Measurements from ENCODE around the gene TM9SF1. TPM values are rescaled to one million over a fixed set of nuclear protein-coding genes. Genes with fewer than 3 reads are reported as not detected.

Gene TM9SF1
- total and polyA plus RNA-seq, 9 of the 15 experiments (the other 6 are each of a cell fraction or from before 2014, with no cell fraction given) = 5.3 to 20.3 (median 11.8) TPM

DNA sequence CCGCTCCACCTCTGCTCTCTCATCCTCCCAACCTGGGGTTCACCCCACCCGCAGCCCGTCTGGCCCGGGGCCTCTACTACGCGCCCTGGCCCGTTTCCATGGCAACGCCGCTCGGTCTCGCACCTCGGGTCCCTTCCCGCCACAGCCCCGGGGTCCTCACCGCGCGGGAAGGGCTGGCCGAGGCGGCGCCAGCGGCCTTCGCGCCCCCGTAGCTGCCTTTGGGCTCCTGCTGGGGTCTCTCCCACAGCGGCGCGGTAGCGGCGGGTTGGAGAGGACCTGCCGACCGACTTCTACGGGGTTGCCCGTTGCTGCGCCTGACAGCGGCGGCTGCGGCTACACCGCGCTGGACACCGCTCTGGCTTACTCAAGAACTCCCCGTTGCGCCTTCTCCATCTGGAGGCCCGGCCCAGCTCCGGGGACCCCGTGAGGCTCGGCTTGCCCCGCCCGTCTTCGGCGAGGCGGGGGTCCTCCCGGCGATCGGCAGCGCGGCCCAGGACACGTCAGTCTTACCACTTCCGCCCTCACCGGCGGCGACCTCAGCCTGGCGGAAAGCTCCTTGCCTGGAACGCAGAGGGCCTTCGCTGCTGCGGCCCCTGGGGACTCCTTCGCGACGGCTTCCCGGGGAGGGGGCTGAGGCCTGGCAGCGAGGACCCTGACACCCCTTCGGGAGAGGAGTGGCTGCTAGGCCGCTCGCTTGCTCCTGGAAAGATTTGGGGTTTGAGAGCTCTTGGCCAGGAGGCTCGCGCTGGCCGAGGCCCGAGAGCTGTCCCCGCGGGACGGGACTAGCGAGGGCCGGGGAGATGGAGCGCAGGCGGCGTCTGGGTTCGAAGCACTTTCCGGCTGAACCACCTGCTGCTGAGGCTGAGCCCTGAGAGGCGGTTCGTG, at the start of gene TM9SF1 (continued):
- TF ChIP-seq MEF2A (IDR thresholded peaks at IDR 0.05; ENCODE audit: control insufficient read depth, low read depth, low read length) (no peak), FIP1L1 (IDR thresholded peaks at IDR 0.05; ENCODE audit: low read depth, low read length, poor library complexity, severe bottlenecking) (peak; percentile 78), ZNF224 (CRISPR knock-in tag; IDR thresholded peaks at IDR 0.05) (no peak), FOXK1 (CRISPR knock-in tag; IDR thresholded peaks at IDR 0.05; ENCODE audit: borderline replicate concordance) (no peak), MAFK (IDR thresholded peaks at IDR 0.05; ENCODE audit: low read length) (no peak), ELF4 (CRISPR knock-in tag; IDR thresholded peaks at IDR 0.05) (peak; percentile 77; the same call in 1 of the 2 replicates), ZNF3 (CRISPR knock-in tag; IDR thresholded peaks at IDR 0.05) (no peak), ZNF134 (CRISPR knock-in tag; conservative IDR thresholded peaks at IDR 0.05) (no peak), ETV1 (tag; conservative IDR thresholded peaks at IDR 0.05; ENCODE audit: low read depth) (peak; percentile 65), ZFP36 (IDR thresholded peaks at IDR 0.05; ENCODE audit: low read depth, low read length, partially characterized antibody) (no peak)
- TF ChIP-seq, protein P1, sequence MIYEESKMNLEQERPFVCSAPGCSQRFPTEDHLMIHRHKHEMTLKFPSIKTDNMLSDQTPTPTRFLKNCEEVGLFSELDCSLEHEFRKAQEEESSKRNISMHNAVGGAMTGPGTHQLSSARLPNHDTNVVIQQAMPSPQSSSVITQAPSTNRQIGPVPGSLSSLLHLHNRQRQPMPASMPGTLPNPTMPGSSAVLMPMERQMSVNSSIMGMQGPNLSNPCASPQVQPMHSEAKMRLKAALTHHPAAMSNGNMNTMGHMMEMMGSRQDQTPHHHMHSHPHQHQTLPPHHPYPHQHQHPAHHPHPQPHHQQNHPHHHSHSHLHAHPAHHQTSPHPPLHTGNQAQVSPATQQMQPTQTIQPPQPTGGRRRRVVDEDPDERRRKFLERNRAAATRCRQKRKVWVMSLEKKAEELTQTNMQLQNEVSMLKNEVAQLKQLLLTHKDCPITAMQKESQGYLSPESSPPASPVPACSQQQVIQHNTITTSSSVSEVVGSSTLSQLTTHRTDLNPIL (CRISPR knock-in tag; IDR thresholded peaks at IDR 0.05) = no peak
- TF ChIP-seq, protein P2, sequence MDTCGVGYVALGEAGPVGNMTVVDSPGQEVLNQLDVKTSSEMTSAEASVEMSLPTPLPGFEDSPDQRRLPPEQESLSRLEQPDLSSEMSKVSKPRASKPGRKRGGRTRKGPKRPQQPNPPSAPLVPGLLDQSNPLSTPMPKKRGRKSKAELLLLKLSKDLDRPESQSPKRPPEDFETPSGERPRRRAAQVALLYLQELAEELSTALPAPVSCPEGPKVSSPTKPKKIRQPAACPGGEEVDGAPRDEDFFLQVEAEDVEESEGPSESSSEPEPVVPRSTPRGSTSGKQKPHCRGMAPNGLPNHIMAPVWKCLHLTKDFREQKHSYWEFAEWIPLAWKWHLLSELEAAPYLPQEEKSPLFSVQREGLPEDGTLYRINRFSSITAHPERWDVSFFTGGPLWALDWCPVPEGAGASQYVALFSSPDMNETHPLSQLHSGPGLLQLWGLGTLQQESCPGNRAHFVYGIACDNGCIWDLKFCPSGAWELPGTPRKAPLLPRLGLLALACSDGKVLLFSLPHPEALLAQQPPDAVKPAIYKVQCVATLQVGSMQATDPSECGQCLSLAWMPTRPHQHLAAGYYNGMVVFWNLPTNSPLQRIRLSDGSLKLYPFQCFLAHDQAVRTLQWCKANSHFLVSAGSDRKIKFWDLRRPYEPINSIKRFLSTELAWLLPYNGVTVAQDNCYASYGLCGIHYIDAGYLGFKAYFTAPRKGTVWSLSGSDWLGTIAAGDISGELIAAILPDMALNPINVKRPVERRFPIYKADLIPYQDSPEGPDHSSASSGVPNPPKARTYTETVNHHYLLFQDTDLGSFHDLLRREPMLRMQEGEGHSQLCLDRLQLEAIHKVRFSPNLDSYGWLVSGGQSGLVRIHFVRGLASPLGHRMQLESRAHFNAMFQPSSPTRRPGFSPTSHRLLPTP (IDR thresholded peaks at IDR 0.05; ENCODE audit: borderline replicate concordance, extremely low read depth, insufficient read length) = no peak
- TF ChIP-seq, protein P3, sequence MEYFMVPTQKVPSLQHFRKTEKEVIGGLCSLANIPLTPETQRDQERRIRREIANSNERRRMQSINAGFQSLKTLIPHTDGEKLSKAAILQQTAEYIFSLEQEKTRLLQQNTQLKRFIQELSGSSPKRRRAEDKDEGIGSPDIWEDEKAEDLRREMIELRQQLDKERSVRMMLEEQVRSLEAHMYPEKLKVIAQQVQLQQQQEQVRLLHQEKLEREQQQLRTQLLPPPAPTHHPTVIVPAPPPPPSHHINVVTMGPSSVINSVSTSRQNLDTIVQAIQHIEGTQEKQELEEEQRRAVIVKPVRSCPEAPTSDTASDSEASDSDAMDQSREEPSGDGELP (CRISPR knock-in tag; IDR thresholded peaks at IDR 0.05; ENCODE audit: borderline replicate concordance) = peak; percentile 69; the same call in 1 of the 2 replicates
- TF ChIP-seq, protein P4, sequence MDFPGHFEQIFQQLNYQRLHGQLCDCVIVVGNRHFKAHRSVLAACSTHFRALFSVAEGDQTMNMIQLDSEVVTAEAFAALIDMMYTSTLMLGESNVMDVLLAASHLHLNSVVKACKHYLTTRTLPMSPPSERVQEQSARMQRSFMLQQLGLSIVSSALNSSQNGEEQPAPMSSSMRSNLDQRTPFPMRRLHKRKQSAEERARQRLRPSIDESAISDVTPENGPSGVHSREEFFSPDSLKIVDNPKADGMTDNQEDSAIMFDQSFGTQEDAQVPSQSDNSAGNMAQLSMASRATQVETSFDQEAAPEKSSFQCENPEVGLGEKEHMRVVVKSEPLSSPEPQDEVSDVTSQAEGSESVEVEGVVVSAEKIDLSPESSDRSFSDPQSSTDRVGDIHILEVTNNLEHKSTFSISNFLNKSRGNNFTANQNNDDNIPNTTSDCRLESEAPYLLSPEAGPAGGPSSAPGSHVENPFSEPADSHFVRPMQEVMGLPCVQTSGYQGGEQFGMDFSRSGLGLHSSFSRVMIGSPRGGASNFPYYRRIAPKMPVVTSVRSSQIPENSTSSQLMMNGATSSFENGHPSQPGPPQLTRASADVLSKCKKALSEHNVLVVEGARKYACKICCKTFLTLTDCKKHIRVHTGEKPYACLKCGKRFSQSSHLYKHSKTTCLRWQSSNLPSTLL (IDR thresholded peaks at IDR 0.05) = no peak
- TF ChIP-seq, protein P5, sequence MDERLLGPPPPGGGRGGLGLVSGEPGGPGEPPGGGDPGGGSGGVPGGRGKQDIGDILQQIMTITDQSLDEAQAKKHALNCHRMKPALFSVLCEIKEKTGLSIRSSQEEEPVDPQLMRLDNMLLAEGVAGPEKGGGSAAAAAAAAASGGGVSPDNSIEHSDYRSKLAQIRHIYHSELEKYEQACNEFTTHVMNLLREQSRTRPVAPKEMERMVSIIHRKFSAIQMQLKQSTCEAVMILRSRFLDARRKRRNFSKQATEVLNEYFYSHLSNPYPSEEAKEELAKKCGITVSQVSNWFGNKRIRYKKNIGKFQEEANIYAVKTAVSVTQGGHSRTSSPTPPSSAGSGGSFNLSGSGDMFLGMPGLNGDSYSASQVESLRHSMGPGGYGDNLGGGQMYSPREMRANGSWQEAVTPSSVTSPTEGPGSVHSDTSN (CRISPR knock-in tag; IDR thresholded peaks at IDR 0.05; ENCODE audit: low read depth) = no peak
- TF ChIP-seq, protein P5 (tag; conservative IDR thresholded peaks at IDR 0.05; ENCODE audit: low read depth) = no peak
